SK-N-SH (cell line): Measurements from ENCODE around the gene RRH.

Source experiments
- CTCF ChIP-seq: fragments of 200-600 bp; sonication (generic); IDR thresholded peaks from 2 replicates; pipeline ENCODE4 v1.6.1; 2017; ENCODE audit warnings: antibody characterized with exemption, mild to moderate bottlenecking, moderate library complexity
- GABPA ChIP-seq: IDR thresholded peaks from 2 replicates; pipeline ENCODE4 v1.4.0; 2012; ENCODE audit warnings: low read depth, mild to moderate bottlenecking
- NFIC ChIP-seq: IDR thresholded peaks from 2 replicates; pipeline ENCODE4 v1.4.0; 2012; ENCODE audit warnings: borderline replicate concordance
- POLR2AphosphoS5 ChIP-seq: IDR thresholded peaks from 2 replicates; pipeline ENCODE4 v1.6.1; 2012; ENCODE audit warnings: low read depth, low read length
- RCOR1 ChIP-seq: fragments of 150-350 bp; IDR thresholded peaks from 2 replicates; pipeline ENCODE4 v1.6.1; 2017; ENCODE audit warnings: antibody characterized with exemption, low read length
- USF1 ChIP-seq: IDR thresholded peaks from 2 replicates; pipeline ENCODE4 v1.4.0; 2012; ENCODE audit warnings: low read depth, borderline replicate concordance
- YY1 ChIP-seq: IDR thresholded peaks from 2 replicates; pipeline ENCODE4 v1.4.0; 2012; ENCODE audit warnings: low read depth, mild to moderate bottlenecking

DNA sequence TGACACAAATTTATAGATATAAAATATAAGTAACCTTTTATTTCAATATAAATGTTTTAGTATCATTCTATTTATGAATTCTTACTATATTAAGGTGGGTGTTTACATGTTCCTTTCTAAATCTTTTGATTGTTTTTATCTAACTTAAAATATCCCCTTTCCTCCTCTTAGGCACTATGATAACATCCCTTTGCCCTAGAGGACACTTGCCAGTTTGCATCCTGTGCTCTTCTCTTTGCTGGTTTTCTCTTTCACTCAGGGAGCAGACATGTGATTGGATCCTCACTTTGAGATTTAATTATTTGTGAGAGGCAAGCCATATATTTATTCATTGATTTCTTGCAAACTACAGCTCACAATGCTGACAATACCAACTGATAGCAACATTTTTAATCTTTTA, 36.4 kb downstream of the RRH start:
- TF ChIP-seq CTCF (no peak), USF1 (no peak), YY1 (no peak), POLR2AphosphoS5 (no peak), RCOR1 (no peak), NFIC (no peak), GABPA (no peak)
